HepG2 (cell line): Measurements from ENCODE around the gene ARFGEF3. TPM values are rescaled to one million over a fixed set of nuclear protein-coding genes. Genes with fewer than 3 reads are reported as not detected.

Experiments used
- ARNTL ChIP-seq: sonication (generic); formaldehyde crosslinking; IDR thresholded peaks from 2 replicates; pipeline ENCODE4 v1.4.0; 2020; ENCODE audit warnings: mild to moderate bottlenecking, missing genetic modification reagents
- GFI1 ChIP-seq: sonication (generic); formaldehyde crosslinking; IDR thresholded peaks from 2 replicates; pipeline ENCODE4 v1.5.0; 2020; ENCODE audit warnings: missing genetic modification reagents, mild to moderate bottlenecking, borderline replicate concordance
- MAFK ChIP-seq, 2 experiments: IDR thresholded peaks in 1 of 2; conservative IDR thresholded peaks in 1 of 2; 2 replicates each; pipeline ENCODE4 v1.6.1; 2011; ENCODE audit warnings: improper control_type of control experiment in 2 of 2, low read length in 2 of 2
- MED8 ChIP-seq: sonication (generic); formaldehyde crosslinking; IDR thresholded peaks from 2 replicates; pipeline ENCODE4 v1.8.1; 2023; ENCODE audit warnings: mild to moderate bottlenecking, missing genetic modification reagents; ENCODE audit not compliant: insufficient replicate concordance
- NR2F6 ChIP-seq, 2 experiments: IDR thresholded peaks; 2 replicates each; pipeline ENCODE4 v1.6.1; 2016; ENCODE audit warnings: antibody characterized with exemption in 1 of 2, mild to moderate bottlenecking in 1 of 2
- WIZ ChIP-seq: sonication (generic); formaldehyde crosslinking; IDR thresholded peaks from 2 replicates; pipeline ENCODE4 v1.5.1; 2020; ENCODE audit warnings: mild to moderate bottlenecking, missing genetic modification reagents
- ZFP41 ChIP-seq: sonication (generic); formaldehyde crosslinking; IDR thresholded peaks from 2 replicates; pipeline ENCODE4 v1.4.0; 2020; ENCODE audit warnings: mild to moderate bottlenecking, missing genetic modification reagents, borderline replicate concordance
- ZNF17 ChIP-seq: sonication (generic); formaldehyde crosslinking; IDR thresholded peaks from 2 replicates; pipeline ENCODE4 v1.5.0; 2020; ENCODE audit warnings: mild to moderate bottlenecking, missing genetic modification reagents
- ZNF235 ChIP-seq: sonication (generic); formaldehyde crosslinking; IDR thresholded peaks from 2 replicates; pipeline ENCODE4 v1.8.1; 2023; ENCODE audit warnings: mild to moderate bottlenecking, missing genetic modification reagents, borderline replicate concordance
- ZNF276 ChIP-seq: sonication (generic); formaldehyde crosslinking; IDR thresholded peaks from 2 replicates; pipeline ENCODE4 v1.4.0; 2020; ENCODE audit warnings: mild to moderate bottlenecking, low read depth, missing genetic modification reagents
- ZNF430 ChIP-seq: sonication (generic); formaldehyde crosslinking; IDR thresholded peaks from 2 replicates; pipeline ENCODE4 v1.9.0; 2021; ENCODE audit warnings: mild to moderate bottlenecking, missing genetic modification reagents
- ZNF704 ChIP-seq: sonication (generic); formaldehyde crosslinking; IDR thresholded peaks from 2 replicates; pipeline ENCODE4 v1.8.1; 2023; ENCODE audit warnings: mild to moderate bottlenecking, inconsistent platforms, moderate library complexity, missing genetic modification reagents, borderline replicate concordance
- ZNF777 ChIP-seq: sonication (generic); formaldehyde crosslinking; IDR thresholded peaks from 2 replicates; pipeline ENCODE4 v1.4.0; 2020; ENCODE audit warnings: missing genetic modification reagents
- ZNF781 ChIP-seq: sonication (generic); formaldehyde crosslinking; IDR thresholded peaks from 2 replicates; pipeline ENCODE4 v1.5.1; 2020; ENCODE audit warnings: borderline replicate concordance, mild to moderate bottlenecking, missing genetic modification reagents; ENCODE audit errors: not compliant biosample characterization
- ZSCAN9 ChIP-seq: IDR thresholded peaks from 2 replicates; pipeline ENCODE4 v1.6.1; 2016; ENCODE audit warnings: borderline replicate concordance
- ZXDC ChIP-seq: sonication (generic); formaldehyde crosslinking; IDR thresholded peaks from 2 replicates; pipeline ENCODE4 v1.5.0; 2020; ENCODE audit warnings: mild to moderate bottlenecking, missing genetic modification reagents
- polyA plus RNA-seq, 8 experiments: library from polyadenylated mRNA; depleted of rRNA in 3 of 8; stranded (reverse) in 7 of 8; unstranded in 1 of 8; fragments of >200 nt; fragmentation: Illumina TruSeq in 4 of 8; extraction: Trizol in 4 of 8; gene quantifications; 2 replicates each; pipeline versions ENCODE4 v1.2.1 to v1.2.3, GENCODE V29; 2011 to 2016; ENCODE audit warnings: low read depth in 4 of 8, missing spikeins in 1 of 8, mixed read lengths in 1 of 8; ENCODE audit not compliant: insufficient read depth in 1 of 8
- total RNA-seq, 5 experiments: library from RNA; depleted of rRNA; stranded (reverse); fragments of >200 nt; fragmentation: Illumina TruSeq; extraction: Trizol; gene quantifications; 2 replicates each; pipeline ENCODE4 v1.2.3, GENCODE V29; 2016; ENCODE audit warnings: low read depth in 1 of 5
- TF ChIP-seq, protein P1 (sequence below): sonication (generic); formaldehyde crosslinking; conservative IDR thresholded peaks from 2 replicates; pipeline ENCODE4 v1.4.0; 2020; ENCODE audit warnings: mild to moderate bottlenecking, missing genetic modification reagents, moderate library complexity
- TF ChIP-seq, protein P2 (sequence below): sonication (generic); formaldehyde crosslinking; IDR thresholded peaks from 2 replicates; pipeline ENCODE4 v1.8.1; 2023; ENCODE audit warnings: missing genetic modification reagents, mild to moderate bottlenecking, borderline replicate concordance

The ARFGEF3 gene
- total and polyA plus RNA-seq, 2 of the 13 experiments (the other 11 are each of a cell fraction or from before 2014, with no cell fraction given) = 0.60 to 2.6 TPM

DNA sequence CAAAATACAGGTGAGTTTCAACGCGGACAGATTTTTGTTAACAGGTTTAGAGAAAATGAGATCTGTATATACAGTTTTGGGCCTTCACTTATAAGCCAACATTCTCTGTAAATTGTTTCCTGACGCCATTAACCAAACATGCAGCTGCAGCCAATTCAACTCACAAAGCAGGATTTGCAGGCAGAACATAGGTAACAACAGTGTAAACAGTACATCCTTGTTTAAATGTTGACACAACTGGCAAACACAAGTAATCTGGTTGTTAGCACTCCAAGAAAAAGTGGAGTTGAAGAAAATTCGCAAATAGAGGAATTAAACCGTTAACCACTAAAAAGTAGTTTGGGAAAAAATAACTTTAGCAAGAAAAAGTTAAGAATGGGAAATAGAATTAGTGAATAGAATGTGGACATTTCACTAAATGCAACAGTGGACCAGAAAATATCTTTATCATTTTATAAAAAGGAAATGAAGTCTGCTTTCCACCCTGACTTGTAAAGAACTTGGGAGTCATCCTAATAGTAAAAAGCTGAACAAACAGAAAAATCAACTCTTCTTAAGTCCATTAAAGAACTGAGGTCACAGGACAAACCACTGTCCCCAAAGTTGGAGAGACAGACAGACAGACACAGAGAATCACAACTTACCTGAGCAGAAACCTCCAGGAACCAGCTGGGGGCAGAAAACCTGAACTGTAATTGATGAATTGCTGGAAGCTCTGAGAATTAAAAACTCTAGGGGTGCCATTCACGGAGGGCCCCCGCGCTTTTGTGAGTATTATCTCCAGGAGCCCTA lies 226.0 kb downstream of the ARFGEF3 start (continued):
- TF ChIP-seq MAFK (conservative IDR thresholded peaks at IDR 0.05 in 1 of 2, IDR thresholded peaks at IDR 0.05 in 1 of 2; ENCODE audit: low read length in 2 of 2) = 0 out of 4 replicates have a peak, but pooled peaks of 1 of the 2 experiments have one; percentile 21
- no peak for TF ChIP-seq ZNF704 (CRISPR knock-in tag)
- TF ChIP-seq, protein P1, sequence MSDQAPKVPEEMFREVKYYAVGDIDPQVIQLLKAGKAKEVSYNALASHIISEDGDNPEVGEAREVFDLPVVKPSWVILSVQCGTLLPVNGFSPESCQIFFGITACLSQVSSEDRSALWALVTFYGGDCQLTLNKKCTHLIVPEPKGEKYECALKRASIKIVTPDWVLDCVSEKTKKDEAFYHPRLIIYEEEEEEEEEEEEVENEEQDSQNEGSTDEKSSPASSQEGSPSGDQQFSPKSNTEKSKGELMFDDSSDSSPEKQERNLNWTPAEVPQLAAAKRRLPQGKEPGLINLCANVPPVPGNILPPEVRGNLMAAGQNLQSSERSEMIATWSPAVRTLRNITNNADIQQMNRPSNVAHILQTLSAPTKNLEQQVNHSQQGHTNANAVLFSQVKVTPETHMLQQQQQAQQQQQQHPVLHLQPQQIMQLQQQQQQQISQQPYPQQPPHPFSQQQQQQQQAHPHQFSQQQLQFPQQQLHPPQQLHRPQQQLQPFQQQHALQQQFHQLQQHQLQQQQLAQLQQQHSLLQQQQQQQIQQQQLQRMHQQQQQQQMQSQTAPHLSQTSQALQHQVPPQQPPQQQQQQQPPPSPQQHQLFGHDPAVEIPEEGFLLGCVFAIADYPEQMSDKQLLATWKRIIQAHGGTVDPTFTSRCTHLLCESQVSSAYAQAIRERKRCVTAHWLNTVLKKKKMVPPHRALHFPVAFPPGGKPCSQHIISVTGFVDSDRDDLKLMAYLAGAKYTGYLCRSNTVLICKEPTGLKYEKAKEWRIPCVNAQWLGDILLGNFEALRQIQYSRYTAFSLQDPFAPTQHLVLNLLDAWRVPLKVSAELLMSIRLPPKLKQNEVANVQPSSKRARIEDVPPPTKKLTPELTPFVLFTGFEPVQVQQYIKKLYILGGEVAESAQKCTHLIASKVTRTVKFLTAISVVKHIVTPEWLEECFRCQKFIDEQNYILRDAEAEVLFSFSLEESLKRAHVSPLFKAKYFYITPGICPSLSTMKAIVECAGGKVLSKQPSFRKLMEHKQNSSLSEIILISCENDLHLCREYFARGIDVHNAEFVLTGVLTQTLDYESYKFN (CRISPR knock-in tag) = peak; percentile 72
- no peak for TF ChIP-seq ZXDC
- TF ChIP-seq ARNTL (CRISPR knock-in tag) = no peak
- no peak for TF ChIP-seq WIZ
- no peak for TF ChIP-seq ZNF781 (CRISPR knock-in tag)
- no peak for TF ChIP-seq ZSCAN9
- no peak for TF ChIP-seq ZNF235
- TF ChIP-seq MED8 (CRISPR knock-in tag) = no peak
- no peak for TF ChIP-seq NR2F6 (IDR thresholded peaks at IDR 0.05)
- TF ChIP-seq NR2F6 (CRISPR knock-in tag; IDR thresholded peaks at IDR 0.05) = 0 out of 2 replicates have a peak, but pooled peaks have one; percentile 8
- TF ChIP-seq ZNF276 (CRISPR knock-in tag) = no peak
- TF ChIP-seq, protein P2, sequence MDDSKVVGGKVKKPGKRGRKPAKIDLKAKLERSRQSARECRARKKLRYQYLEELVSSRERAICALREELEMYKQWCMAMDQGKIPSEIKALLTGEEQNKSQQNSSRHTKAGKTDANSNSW (CRISPR knock-in tag) = no peak
- no peak for TF ChIP-seq ZNF430 (CRISPR knock-in tag)
- no peak for TF ChIP-seq ZNF17 (CRISPR knock-in tag)
- TF ChIP-seq ZFP41 (CRISPR knock-in tag) = no peak
- TF ChIP-seq GFI1 (CRISPR knock-in tag) = 0 out of 2 replicates have a peak, but pooled peaks have one; percentile 50
- TF ChIP-seq ZNF777 (CRISPR knock-in tag) = no peak
